Panc1 (cell line): ENCODE data around the gene EQTN.

Experiments used
- POLR2AphosphoS5 ChIP-seq: IDR thresholded peaks from 2 replicates; pipeline ENCODE4 v1.6.1; 2012; ENCODE audit warnings: mild to moderate bottlenecking, low read depth, low read length, moderate library complexity
- SIN3A ChIP-seq: IDR thresholded peaks from 2 replicates; pipeline ENCODE4 v1.6.1; 2012; ENCODE audit warnings: low read depth, mild to moderate bottlenecking, low read length, moderate library complexity, borderline replicate concordance; ENCODE audit not compliant: insufficient read depth
- TCF7L2 ChIP-seq: IDR thresholded peaks from 2 replicates; pipeline ENCODE4 v1.6.1; 2011; ENCODE audit warnings: mild to moderate bottlenecking, low read depth, low read length, inconsistent platforms
- TF ChIP-seq, protein P1 (sequence below): fragments of 450-650 bp; IDR thresholded peaks from 2 replicates; pipeline ENCODE4 v1.5.1; 2017; ENCODE audit warnings: mild to moderate bottlenecking

DNA sequence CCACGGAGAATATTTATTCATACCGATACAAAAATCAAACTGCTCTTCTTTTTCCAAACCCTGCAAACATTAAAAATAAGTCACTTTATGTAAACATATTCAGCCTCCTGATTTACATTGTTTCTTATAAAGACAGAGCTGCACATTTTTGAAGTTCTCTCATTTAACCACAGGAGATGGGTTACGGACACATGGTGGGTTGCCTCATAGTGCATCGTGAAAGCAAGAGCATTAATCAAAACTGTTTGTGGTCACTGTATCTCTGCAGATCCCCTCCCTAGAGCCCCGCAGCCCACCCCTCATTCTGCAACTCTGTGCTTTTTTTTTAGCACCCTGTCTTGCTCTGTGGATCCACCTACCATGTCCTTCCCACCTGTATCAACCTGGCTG is 43.3 kb upstream of the EQTN start:
- TF ChIP-seq, protein P1, sequence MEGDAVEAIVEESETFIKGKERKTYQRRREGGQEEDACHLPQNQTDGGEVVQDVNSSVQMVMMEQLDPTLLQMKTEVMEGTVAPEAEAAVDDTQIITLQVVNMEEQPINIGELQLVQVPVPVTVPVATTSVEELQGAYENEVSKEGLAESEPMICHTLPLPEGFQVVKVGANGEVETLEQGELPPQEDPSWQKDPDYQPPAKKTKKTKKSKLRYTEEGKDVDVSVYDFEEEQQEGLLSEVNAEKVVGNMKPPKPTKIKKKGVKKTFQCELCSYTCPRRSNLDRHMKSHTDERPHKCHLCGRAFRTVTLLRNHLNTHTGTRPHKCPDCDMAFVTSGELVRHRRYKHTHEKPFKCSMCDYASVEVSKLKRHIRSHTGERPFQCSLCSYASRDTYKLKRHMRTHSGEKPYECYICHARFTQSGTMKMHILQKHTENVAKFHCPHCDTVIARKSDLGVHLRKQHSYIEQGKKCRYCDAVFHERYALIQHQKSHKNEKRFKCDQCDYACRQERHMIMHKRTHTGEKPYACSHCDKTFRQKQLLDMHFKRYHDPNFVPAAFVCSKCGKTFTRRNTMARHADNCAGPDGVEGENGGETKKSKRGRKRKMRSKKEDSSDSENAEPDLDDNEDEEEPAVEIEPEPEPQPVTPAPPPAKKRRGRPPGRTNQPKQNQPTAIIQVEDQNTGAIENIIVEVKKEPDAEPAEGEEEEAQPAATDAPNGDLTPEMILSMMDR = no peak
- TF ChIP-seq POLR2AphosphoS5 = no peak
- TF ChIP-seq SIN3A = no peak
- TF ChIP-seq TCF7L2 = no peak
